H9 (cell line): ENCODE data around the gene LMX1B. TPM values are rescaled to one million over a fixed set of nuclear protein-coding genes. Genes with fewer than 3 reads are reported as not detected.

ENCODE experiments used
- DNase-seq: peaks from one replicate; pipeline ENCODE4 v3.0.0-alpha.2; 2017
- H2AFZ ChIP-seq: one replicate; pipeline ENCODE4 v1.6.1; 2013; ENCODE audit warnings: mild to moderate bottlenecking, low read length, control low read depth, moderate library complexity
- H2AK5ac ChIP-seq: 2 replicates; pipeline ENCODE4 v1.6.1; 2013; ENCODE audit warnings: low read length, control low read depth, mixed read lengths; ENCODE audit not compliant: insufficient read length
- H2BK120ac ChIP-seq: one replicate; pipeline ENCODE4 v1.6.1; 2013; ENCODE audit warnings: low read depth, mild to moderate bottlenecking, low read length, control low read depth, inconsistent platforms; ENCODE audit not compliant: poor library complexity, severe bottlenecking
- H2BK12ac ChIP-seq: 2 replicates; pipeline ENCODE4 v1.6.1; 2013; ENCODE audit warnings: low read length, control low read depth, mixed read lengths, low read depth; ENCODE audit not compliant: insufficient read length
- H2BK15ac ChIP-seq: 2 replicates; pipeline ENCODE4 v1.6.1; 2013; ENCODE audit warnings: low read depth, low read length, control low read depth
- H2BK20ac ChIP-seq: one replicate; pipeline ENCODE4 v1.6.1; 2013; ENCODE audit warnings: low read depth, mild to moderate bottlenecking, low read length, control low read depth, inconsistent platforms; ENCODE audit not compliant: poor library complexity, severe bottlenecking
- H2BK5ac ChIP-seq: 2 replicates; pipeline ENCODE4 v1.6.1; 2013; ENCODE audit warnings: low read length, control low read depth, mixed read lengths; ENCODE audit not compliant: insufficient read length
- H3K14ac ChIP-seq: 2 replicates; pipeline ENCODE4 v1.6.1; 2013; ENCODE audit warnings: low read length, control low read depth; ENCODE audit not compliant: insufficient read depth
- H3K18ac ChIP-seq: 2 replicates; pipeline ENCODE4 v1.6.1; 2013; ENCODE audit warnings: low read depth, mild to moderate bottlenecking, mixed read lengths, low read length, control low read depth; ENCODE audit not compliant: insufficient read length
- H3K23ac ChIP-seq: 2 replicates; pipeline ENCODE4 v1.6.1; 2013; ENCODE audit warnings: low read length, control low read depth, mixed read lengths, low read depth; ENCODE audit not compliant: insufficient read length
- H3K23me2 ChIP-seq: 2 replicates; pipeline ENCODE4 v1.6.1; 2013; ENCODE audit warnings: low read depth, mild to moderate bottlenecking, mixed read lengths, low read length, control low read depth; ENCODE audit not compliant: insufficient read length, poor library complexity, severe bottlenecking
- H3K27ac ChIP-seq: 2 replicates; pipeline ENCODE4 v1.5.1; 2013; ENCODE audit warnings: low read length, control low read depth, mixed read lengths, low read depth; ENCODE audit not compliant: insufficient read length
- H3K27me3 ChIP-seq: 2 replicates; pipeline ENCODE4 v1.6.1; 2013; ENCODE audit warnings: low read length, control low read depth, inconsistent platforms; ENCODE audit not compliant: insufficient read depth
- H3K4ac ChIP-seq: 2 replicates; pipeline ENCODE4 v1.6.1; 2013; ENCODE audit warnings: low read depth, mild to moderate bottlenecking, control low read depth, inconsistent platforms, low read length, moderate library complexity
- H3K4me1 ChIP-seq: 2 replicates; pipeline ENCODE4 v1.6.1; 2013; ENCODE audit warnings: low read length, control low read depth, inconsistent platforms; ENCODE audit not compliant: insufficient read depth
- H3K4me2 ChIP-seq: 2 replicates; pipeline ENCODE4 v1.6.1; 2013; ENCODE audit warnings: low read length, control low read depth, mixed read lengths; ENCODE audit not compliant: insufficient read length, insufficient read depth
- H3K56ac ChIP-seq: 2 replicates; pipeline ENCODE4 v1.6.1; 2013; ENCODE audit warnings: low read depth, mild to moderate bottlenecking, mixed read lengths, low read length, control low read depth; ENCODE audit not compliant: insufficient read length
- H3K79me1 ChIP-seq: 2 replicates; pipeline ENCODE4 v1.6.1; 2013; ENCODE audit warnings: low read depth, mild to moderate bottlenecking, moderate library complexity, low read length, control low read depth, inconsistent platforms; ENCODE audit not compliant: insufficient read depth, poor library complexity, severe bottlenecking
- H3K79me2 ChIP-seq: 2 replicates; pipeline ENCODE4 v1.6.1; 2013; ENCODE audit warnings: low read length, control low read depth, inconsistent platforms; ENCODE audit not compliant: insufficient read depth
- H3K9ac ChIP-seq: 2 replicates; pipeline ENCODE4 v1.6.1; 2013; ENCODE audit warnings: low read length, control low read depth, mixed read lengths; ENCODE audit not compliant: insufficient read length; ENCODE audit errors: extremely low read depth
- H3K9me3 ChIP-seq: one replicate; pipeline ENCODE4 v1.6.1; 2013; ENCODE audit warnings: low read depth, low read length, inconsistent platforms; ENCODE audit not compliant: control insufficient read depth
- H3T11ph ChIP-seq: one replicate; pipeline ENCODE4 v1.6.1; 2013; ENCODE audit warnings: mild to moderate bottlenecking, low read length, control low read depth, inconsistent platforms
- H4K20me1 ChIP-seq: one replicate; pipeline ENCODE4 v1.6.1; 2013; ENCODE audit not compliant: control insufficient read depth, insufficient read length, insufficient read depth
- H4K5ac ChIP-seq: 2 replicates; pipeline ENCODE4 v1.6.1; 2013; ENCODE audit warnings: low read depth, mild to moderate bottlenecking, mixed read lengths, low read length, control low read depth; ENCODE audit not compliant: insufficient read length
- H4K8ac ChIP-seq: replicated peaks from 2 replicates; pipeline ENCODE4 v1.6.1; 2013; ENCODE audit warnings: low read length, control low read depth, mixed read lengths, low read depth; ENCODE audit not compliant: insufficient read length
- H4K91ac ChIP-seq: 2 replicates; pipeline ENCODE4 v1.6.1; 2013; ENCODE audit warnings: low read depth, mild to moderate bottlenecking, moderate library complexity, mixed read lengths, low read length, control low read depth; ENCODE audit not compliant: insufficient read length
- H3K27ac Mint-ChIP-seq, 3 experiments: 2 replicates in 2 of 3; 3 replicates in 1 of 3; pipeline ENCODE4 v1.8.0; 2020 to 2021; ENCODE audit warnings: mixed read lengths in 3 of 3, mild to moderate bottlenecking in 1 of 3, moderate library complexity in 1 of 3
- H3K27me3 Mint-ChIP-seq: 2 replicates; pipeline ENCODE4 v1.8.0; 2021; ENCODE audit warnings: low read depth, mild to moderate bottlenecking, moderate library complexity, mixed read lengths
- H3K36me3 Mint-ChIP-seq, 3 experiments: 2 replicates in 2 of 3; 3 replicates in 1 of 3; pipeline ENCODE4 v1.8.0; 2020 to 2021; ENCODE audit warnings: low read depth in 3 of 3, mixed read lengths in 3 of 3; ENCODE audit not compliant: insufficient read depth in 1 of 3
- H3K4me1 Mint-ChIP-seq, 2 experiments: 2 replicates each; pipeline ENCODE4 v1.8.0; 2020; ENCODE audit warnings: mixed read lengths in 2 of 2
- H3K4me3 Mint-ChIP-seq, 2 experiments: 2 replicates in 1 of 2; 3 replicates in 1 of 2; pipeline ENCODE4 v1.8.0; 2020 to 2021; ENCODE audit warnings: mild to moderate bottlenecking in 2 of 2, mixed read lengths in 2 of 2, moderate library complexity in 1 of 2
- H3K9me3 Mint-ChIP-seq, 2 experiments: 2 replicates in 1 of 2; 3 replicates in 1 of 2; pipeline ENCODE4 v1.8.0; 2020; ENCODE audit warnings: mild to moderate bottlenecking in 2 of 2, mixed read lengths in 2 of 2, moderate library complexity in 1 of 2
- CTCF ChIP-seq: fragments of 200-600 bp; sonication (generic); conservative IDR thresholded peaks from 3 replicates; pipeline ENCODE4 v1.8.0; 2021; ENCODE audit warnings: antibody characterized with exemption, mild to moderate bottlenecking
- WGBS: extraction: QIAGEN DNeasy Blood & Tissue Kit; methylation state at CpG from one replicate; pipeline ENCODE4 v1.1.7; 2013; ENCODE audit warnings: missing lambda C conversion rate, low lambda C conversion rate, mixed read lengths; ENCODE audit not compliant: insufficient read length; ENCODE audit errors: extremely low coverage; 5-methylcytosine and 5-hydroxymethylcytosine counted together
- total RNA-seq: library from RNA; stranded (reverse); gene quantifications from 2 replicates; pipeline ENCODE4 v1.2.1, GENCODE V29; 2021

The LMX1B gene
- total RNA-seq, 1 experiment from 2014 or later, result 0.85 TPM

GRCh38 chr9:126674365-126675146 lies 60.8 kb downstream of the LMX1B start:
- H2BK120ac ChIP-seq, result no peak overlapping the region
- H4K20me1 ChIP-seq, result peaks cover 3% of the 10 kb centered on the region
- no peak overlapping the region for H2BK12ac ChIP-seq
- no peak overlapping the region for H3T11ph ChIP-seq
- H3K27ac Mint-ChIP-seq, result peak overlapping the region in 1 of 3 experiments; percentile 64; a peak in 2 of 7 replicates
- H3K4ac ChIP-seq, result no peak overlapping the region
- no peak overlapping the region for H3K9ac ChIP-seq
- no peak overlapping the region for H2AFZ ChIP-seq
- TF ChIP-seq CTCF, result no peak
- H3K18ac ChIP-seq, result no peak overlapping the region
- peaks cover 9% of the 10 kb centered on the region; the same call in 1 of the 2 replicates for H3K27me3 ChIP-seq
- H3K36me3 Mint-ChIP-seq, result no peaks in the 10 kb centered on the region; a peak in 1 of 7 replicates
- peaks cover 24% of the 10 kb centered on the region; the same call in 1 of the 2 replicates for H3K4me1 ChIP-seq
- H3K79me1 ChIP-seq, result no peaks in the 10 kb centered on the region
- no peak overlapping the region for H3K56ac ChIP-seq
- H4K91ac ChIP-seq, result no peak overlapping the region
- H3K4me3 Mint-ChIP-seq, result peak overlapping the region; percentile 37 to 65
- H3K14ac ChIP-seq, result no peak overlapping the region
- H3K79me2 ChIP-seq, result no peaks in the 10 kb centered on the region
- H3K27ac ChIP-seq, result no peak overlapping the region
- no peaks in the 10 kb centered on the region for H3K9me3 ChIP-seq
- no peak for DNase-seq
- H3K4me2 ChIP-seq, result peak overlapping the region; percentile 31
- H2BK20ac ChIP-seq, result no peak overlapping the region
- H4K5ac ChIP-seq, result no peak overlapping the region
- peaks cover 51 to 66% of the 10 kb centered on the region in 2 experiments for H3K4me1 Mint-ChIP-seq
- no peak overlapping the region for H4K8ac ChIP-seq
- no peak overlapping the region for H2AK5ac ChIP-seq
- H2BK15ac ChIP-seq, result no peak overlapping the region
- H3K23ac ChIP-seq, result no peak overlapping the region
- H3K9me3 Mint-ChIP-seq, result no peaks in the 10 kb centered on the region; a peak in 1 of 5 replicates
- peaks cover 78% of the 10 kb centered on the region for H3K27me3 Mint-ChIP-seq
- no peak overlapping the region for H2BK5ac ChIP-seq
- peaks cover 7% of the 10 kb centered on the region for H3K23me2 ChIP-seq
- WGBS, result no CpG with 5 or more reads among the region's 11 CpGs
